ENCODE measurements around the gene PCBP3.

The PCBP3 gene

GRCh38 chr21:45938453-45938755 is 294.9 kb downstream of the PCBP3 start:
- Histone ChIP-seq H3K9me3 (ENCODE audit: insufficient read depth, low read length) (peaks cover 61% of the 10 kb centered on the region), H3K36me3 (ENCODE audit: insufficient read depth, insufficient read length, low read length) (no peaks in the 10 kb centered on the region), H3K9ac (ENCODE audit: insufficient read length, low read depth) (no peak overlapping the region), H3K4me3 (ENCODE audit: insufficient read length, low read depth) (no peak overlapping the region), H3K27me3 (ENCODE audit: insufficient read depth, insufficient read length) (peaks cover 16% of the 10 kb centered on the region), H3K4me1 (ENCODE audit: insufficient read depth, insufficient read length) (no peaks in the 10 kb centered on the region)
- TF ChIP-seq YY1 (IDR thresholded peaks at IDR 0.05; ENCODE audit: insufficient read depth, insufficient read length) (no peak), ZNF274 (IDR thresholded peaks at IDR 0.05; ENCODE audit: low read depth, low read length) (no peak), SUZ12 (IDR thresholded peaks at IDR 0.05; ENCODE audit: extremely low read depth, insufficient read depth, insufficient read length) (no peak)
- DNase-seq (ENCODE audit: low read depth, low spot score): no peak

- no peaks in the 10 kb centered on the region for H3K36me3 ChIP-seq (ENCODE audit: insufficient read depth, insufficient read length, low read length)
- H3K27me3 ChIP-seq (ENCODE audit: insufficient read depth, insufficient read length): peaks cover 16% of the 10 kb centered on the region
- TF ChIP-seq SUZ12 (IDR thresholded peaks at IDR 0.05; ENCODE audit: extremely low read depth, insufficient read depth, insufficient read length): no peak
- no peak for TF ChIP-seq YY1 (IDR thresholded peaks at IDR 0.05; ENCODE audit: insufficient read depth, insufficient read length)
- TF ChIP-seq ZNF274 (IDR thresholded peaks at IDR 0.05; ENCODE audit: low read depth, low read length): no peak
- no peak for DNase-seq (ENCODE audit: low read depth, low spot score)
- no peak overlapping the region for H3K9ac ChIP-seq (ENCODE audit: insufficient read length, low read depth)
- peaks cover 55% of the 10 kb centered on the region for H3K9me3 ChIP-seq (ENCODE audit: insufficient read depth, low read length)
- no peak overlapping the region for H3K4me3 ChIP-seq (ENCODE audit: insufficient read length, low read depth)
- no peaks in the 10 kb centered on the region for H3K4me1 ChIP-seq (ENCODE audit: insufficient read depth, insufficient read length)
Measured at GRCh38 chr21:45938811-45939520, 295.4 kb downstream of the PCBP3 start.

GRCh38 chr21:45939521-45940045 is 296.1 kb downstream of the PCBP3 start:
- H3K36me3 ChIP-seq (ENCODE audit: insufficient read depth, insufficient read length, low read length): no peaks in the 10 kb centered on the region
- H3K4me3 ChIP-seq (ENCODE audit: insufficient read length, low read depth): no peak overlapping the region
- H3K9ac ChIP-seq (ENCODE audit: insufficient read length, low read depth): no peak overlapping the region
- no peaks in the 10 kb centered on the region for H3K4me1 ChIP-seq (ENCODE audit: insufficient read depth, insufficient read length)
- TF ChIP-seq ZNF274 (IDR thresholded peaks at IDR 0.05; ENCODE audit: low read depth, low read length) (no peak), SUZ12 (IDR thresholded peaks at IDR 0.05; ENCODE audit: extremely low read depth, insufficient read depth, insufficient read length) (no peak), YY1 (IDR thresholded peaks at IDR 0.05; ENCODE audit: insufficient read depth, insufficient read length) (no peak)
- no peak for DNase-seq (ENCODE audit: low read depth, low spot score)
- H3K9me3 ChIP-seq (ENCODE audit: insufficient read depth, low read length): peaks cover 49% of the 10 kb centered on the region
- peaks cover 16% of the 10 kb centered on the region for H3K27me3 ChIP-seq (ENCODE audit: insufficient read depth, insufficient read length)

- Histone ChIP-seq H3K4me3 (ENCODE audit: insufficient read length, low read depth) (no peak overlapping the region), H3K36me3 (ENCODE audit: insufficient read depth, insufficient read length, low read length) (no peaks in the 10 kb centered on the region), H3K27me3 (ENCODE audit: insufficient read depth, insufficient read length) (peaks cover 16% of the 10 kb centered on the region), H3K4me1 (ENCODE audit: insufficient read depth, insufficient read length) (no peaks in the 10 kb centered on the region), H3K9ac (ENCODE audit: insufficient read length, low read depth) (no peak overlapping the region), H3K9me3 (ENCODE audit: insufficient read depth, low read length) (peaks cover 44% of the 10 kb centered on the region)
- TF ChIP-seq SUZ12 (IDR thresholded peaks at IDR 0.05; ENCODE audit: extremely low read depth, insufficient read depth, insufficient read length): no peak
- TF ChIP-seq ZNF274 (IDR thresholded peaks at IDR 0.05; ENCODE audit: low read depth, low read length): no peak
- TF ChIP-seq YY1 (IDR thresholded peaks at IDR 0.05; ENCODE audit: insufficient read depth, insufficient read length): no peak
- no peak for DNase-seq (ENCODE audit: low read depth, low spot score)
Measured at GRCh38 chr21:45940091-45940490, 296.6 kb downstream of the PCBP3 start.

GRCh38 chr21:45940621-45941337 is 297.3 kb downstream of the PCBP3 start:
- Histone ChIP-seq H3K9me3 (ENCODE audit: insufficient read depth, low read length) (peaks cover 37% of the 10 kb centered on the region), H3K27me3 (ENCODE audit: insufficient read depth, insufficient read length) (peaks cover 16% of the 10 kb centered on the region), H3K9ac (ENCODE audit: insufficient read length, low read depth) (no peak overlapping the region), H3K4me1 (ENCODE audit: insufficient read depth, insufficient read length) (no peaks in the 10 kb centered on the region), H3K4me3 (ENCODE audit: insufficient read length, low read depth) (no peak overlapping the region), H3K36me3 (ENCODE audit: insufficient read depth, insufficient read length, low read length) (no peaks in the 10 kb centered on the region)
- TF ChIP-seq ZNF274 (IDR thresholded peaks at IDR 0.05; ENCODE audit: low read depth, low read length) (no peak), SUZ12 (IDR thresholded peaks at IDR 0.05; ENCODE audit: extremely low read depth, insufficient read depth, insufficient read length) (no peak), YY1 (IDR thresholded peaks at IDR 0.05; ENCODE audit: insufficient read depth, insufficient read length) (no peak)
- no peak for DNase-seq (ENCODE audit: low read depth, low spot score)

- no peaks in the 10 kb centered on the region for H3K36me3 ChIP-seq (ENCODE audit: insufficient read depth, insufficient read length, low read length)
- H3K4me3 ChIP-seq (ENCODE audit: insufficient read length, low read depth): no peak overlapping the region
- H3K9ac ChIP-seq (ENCODE audit: insufficient read length, low read depth): no peak overlapping the region
- DNase-seq (ENCODE audit: low read depth, low spot score): no peak
- no peaks in the 10 kb centered on the region for H3K4me1 ChIP-seq (ENCODE audit: insufficient read depth, insufficient read length)
- TF ChIP-seq ZNF274 (IDR thresholded peaks at IDR 0.05; ENCODE audit: low read depth, low read length): no peak
- no peak for TF ChIP-seq SUZ12 (IDR thresholded peaks at IDR 0.05; ENCODE audit: extremely low read depth, insufficient read depth, insufficient read length)
- TF ChIP-seq YY1 (IDR thresholded peaks at IDR 0.05; ENCODE audit: insufficient read depth, insufficient read length): no peak
- peaks cover 32% of the 10 kb centered on the region for H3K9me3 ChIP-seq (ENCODE audit: insufficient read depth, low read length)
- H3K27me3 ChIP-seq (ENCODE audit: insufficient read depth, insufficient read length): peaks cover 16% of the 10 kb centered on the region
Measured at GRCh38 chr21:45941338-45941710, 297.8 kb downstream of the PCBP3 start.
